GM12801 (cell line): ENCODE results near the gene DOCK10.

Experiments
- TF ChIP-seq, protein P1 (sequence below): IDR thresholded peaks from one replicate; pipeline ENCODE4 v1.5.1; 2011; ENCODE audit warnings: control low read depth; ENCODE audit not compliant: insufficient read length; ENCODE audit errors: extremely low read depth

DOCK10 gene

DNA sequence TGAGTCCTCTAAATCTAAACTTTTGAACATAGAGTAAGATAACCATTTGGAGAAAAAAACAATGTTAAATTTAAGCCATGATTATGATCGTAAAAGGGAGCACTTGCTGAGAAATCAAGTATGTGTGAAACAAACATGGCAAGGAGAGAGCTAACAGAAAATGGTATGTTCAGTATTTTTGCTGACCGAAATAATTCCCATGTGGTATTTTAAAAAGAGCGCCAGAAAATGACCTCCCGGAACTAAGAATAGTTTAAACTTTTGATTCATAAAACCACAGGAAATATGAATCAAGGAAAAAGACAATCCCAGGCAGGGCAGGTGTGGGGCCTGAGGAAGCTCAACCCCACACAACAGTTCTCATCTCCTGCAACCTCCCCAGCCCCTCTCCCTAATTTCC lies 74.2 kb downstream of the DOCK10 start:
- TF ChIP-seq, protein P1, sequence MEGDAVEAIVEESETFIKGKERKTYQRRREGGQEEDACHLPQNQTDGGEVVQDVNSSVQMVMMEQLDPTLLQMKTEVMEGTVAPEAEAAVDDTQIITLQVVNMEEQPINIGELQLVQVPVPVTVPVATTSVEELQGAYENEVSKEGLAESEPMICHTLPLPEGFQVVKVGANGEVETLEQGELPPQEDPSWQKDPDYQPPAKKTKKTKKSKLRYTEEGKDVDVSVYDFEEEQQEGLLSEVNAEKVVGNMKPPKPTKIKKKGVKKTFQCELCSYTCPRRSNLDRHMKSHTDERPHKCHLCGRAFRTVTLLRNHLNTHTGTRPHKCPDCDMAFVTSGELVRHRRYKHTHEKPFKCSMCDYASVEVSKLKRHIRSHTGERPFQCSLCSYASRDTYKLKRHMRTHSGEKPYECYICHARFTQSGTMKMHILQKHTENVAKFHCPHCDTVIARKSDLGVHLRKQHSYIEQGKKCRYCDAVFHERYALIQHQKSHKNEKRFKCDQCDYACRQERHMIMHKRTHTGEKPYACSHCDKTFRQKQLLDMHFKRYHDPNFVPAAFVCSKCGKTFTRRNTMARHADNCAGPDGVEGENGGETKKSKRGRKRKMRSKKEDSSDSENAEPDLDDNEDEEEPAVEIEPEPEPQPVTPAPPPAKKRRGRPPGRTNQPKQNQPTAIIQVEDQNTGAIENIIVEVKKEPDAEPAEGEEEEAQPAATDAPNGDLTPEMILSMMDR, result no peak

DNA sequence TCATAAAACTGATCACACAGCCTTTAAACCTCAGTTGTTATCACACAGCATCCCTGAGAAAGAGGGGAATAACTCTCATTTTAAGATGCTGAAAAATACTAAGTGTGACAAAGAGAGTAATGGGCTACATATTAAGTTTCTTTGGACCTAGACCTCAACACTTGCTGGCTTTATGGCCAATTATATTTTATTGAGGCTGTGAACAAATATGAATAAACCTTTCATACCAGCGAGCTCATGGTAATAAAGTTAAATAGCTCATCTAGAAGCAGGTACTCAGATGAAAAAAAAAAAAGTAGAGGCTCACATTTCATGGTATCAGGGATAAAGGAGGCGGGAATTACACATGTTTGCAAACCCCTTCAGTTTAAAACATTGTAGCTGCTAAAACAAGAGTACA lies 75.7 kb downstream of the DOCK10 start:
- TF ChIP-seq, protein P1, result no peak

DNA sequence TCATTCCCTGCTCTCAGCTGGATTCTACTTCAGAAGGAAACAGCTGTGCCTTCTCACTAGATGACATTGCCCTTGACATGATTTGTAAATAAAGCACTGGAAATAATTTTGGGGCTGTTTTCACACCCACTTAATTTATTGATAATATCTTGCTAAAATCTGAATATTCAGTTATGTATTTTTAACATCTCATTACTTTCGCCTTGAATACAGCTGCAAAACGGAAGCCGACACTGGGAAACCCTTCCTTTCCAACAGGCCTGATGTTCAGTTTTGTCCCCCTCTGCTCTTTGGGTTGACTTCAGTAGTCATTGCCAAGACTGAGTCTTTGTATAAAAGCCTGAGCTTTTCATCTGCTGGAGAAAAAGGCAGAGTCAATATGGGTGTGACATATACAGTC lies 82.7 kb downstream of the DOCK10 start:
- TF ChIP-seq, protein P1, result no peak

DNA sequence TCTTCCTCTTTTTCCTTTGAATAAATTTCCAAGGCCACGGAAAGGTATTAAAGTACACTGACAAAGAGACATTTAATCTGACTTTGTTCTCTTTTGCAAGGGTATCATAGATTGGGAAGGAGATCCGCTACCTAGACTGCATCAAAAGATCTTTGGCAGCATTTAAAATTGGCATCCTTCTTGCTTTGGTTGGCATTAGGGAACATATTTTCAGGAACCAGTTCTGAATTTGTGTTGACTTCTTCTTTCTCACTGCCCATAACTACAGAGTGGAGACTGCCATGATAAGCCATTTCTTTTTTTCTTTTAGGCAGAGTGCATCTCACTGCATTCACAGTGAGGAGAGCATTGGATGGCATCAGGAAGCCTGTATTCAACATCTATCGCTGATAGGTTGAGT lies 83.4 kb downstream of the DOCK10 start:
- TF ChIP-seq, protein P1, result no peak

DNA sequence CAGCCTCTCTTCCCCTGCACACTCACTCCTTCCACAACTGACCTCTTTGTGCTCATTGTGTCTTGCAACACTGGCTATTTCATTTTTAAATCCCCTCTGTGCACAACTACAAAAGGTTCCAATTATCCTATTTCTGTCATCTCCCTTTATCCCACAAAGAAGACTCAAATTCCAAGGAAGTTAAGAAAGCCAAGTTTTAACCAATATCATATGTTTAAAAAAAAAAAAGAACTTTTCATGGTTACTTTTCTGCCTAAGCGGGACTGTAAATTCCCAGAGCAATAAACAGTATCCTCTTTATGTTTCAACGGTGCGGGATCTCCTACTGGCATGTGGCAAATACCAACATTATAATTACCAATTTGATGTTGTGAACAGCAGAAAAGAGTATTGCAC lies 83.8 kb downstream of the DOCK10 start:
- TF ChIP-seq, protein P1, result no peak

DNA sequence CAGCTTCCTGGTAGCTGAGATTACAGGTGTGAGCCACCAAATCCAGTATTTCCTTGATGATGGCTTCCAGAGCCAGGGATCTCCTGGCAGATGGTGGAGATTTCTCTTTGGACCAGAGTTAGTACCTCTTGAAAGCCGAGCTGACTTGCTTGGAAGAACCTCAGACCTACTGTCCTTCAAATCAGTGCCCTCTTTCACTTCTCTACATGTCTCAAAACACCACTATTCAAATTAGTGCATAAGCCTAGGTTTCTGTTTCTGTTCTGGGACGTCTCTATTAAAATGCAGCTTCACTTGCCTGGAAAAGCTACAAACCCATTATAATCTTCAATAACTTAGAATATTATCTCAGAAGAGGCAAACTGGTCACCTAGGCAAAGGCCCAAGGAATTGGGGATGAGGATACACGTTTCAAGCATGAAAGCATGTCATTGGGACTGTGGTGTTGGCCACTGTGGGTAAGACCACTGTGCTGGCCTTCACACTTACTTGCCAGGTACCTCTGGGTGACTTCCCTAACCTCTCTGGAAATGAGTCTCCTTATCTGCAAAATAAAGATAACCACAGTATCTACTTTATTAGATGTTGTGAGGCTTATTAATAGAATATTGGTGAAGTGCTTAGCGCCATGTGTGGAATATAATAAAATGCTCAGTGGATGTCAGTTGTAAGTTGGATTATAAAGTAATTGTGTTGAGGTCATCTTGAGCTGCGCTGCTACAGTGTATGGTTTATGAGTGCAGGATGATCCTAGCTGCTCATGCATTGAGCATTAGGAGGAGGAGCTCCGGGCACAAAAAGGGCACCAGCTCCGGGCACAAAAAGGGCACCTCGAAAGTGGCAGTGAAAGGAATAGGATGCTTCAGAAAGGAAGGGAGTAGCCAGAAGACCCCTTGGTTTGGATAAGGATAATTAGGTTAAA lies 84.5 kb downstream of the DOCK10 start:
- TF ChIP-seq, protein P1, result no peak

DNA sequence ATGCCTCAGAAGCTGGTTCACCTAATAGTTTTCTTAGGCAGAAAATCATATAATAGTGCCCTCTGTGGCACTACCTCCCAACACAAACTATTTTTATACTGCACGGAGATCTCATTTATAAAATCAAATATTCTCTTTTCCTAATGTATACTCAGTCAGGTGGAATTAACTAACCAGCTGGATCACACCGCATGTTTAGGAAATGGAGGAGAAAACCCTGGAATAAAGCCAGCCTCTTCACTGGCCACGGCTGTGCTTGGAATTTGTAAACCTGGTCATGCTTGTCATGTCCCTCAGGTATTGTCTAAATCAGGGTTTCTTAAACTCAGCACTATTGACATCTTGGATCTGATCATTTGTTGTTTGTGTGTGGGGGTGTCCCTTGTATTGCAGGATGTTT lies 85.6 kb downstream of the DOCK10 start:
- TF ChIP-seq, protein P1, result no peak
